Measurements from ENCODE around the gene RUFY1. TPM values are rescaled to one million over a fixed set of nuclear protein-coding genes. Genes with fewer than 3 reads are reported as not detected.
A peak's percentile ranks its signal among the peaks of the same experiment; 100 is the strongest.

Gene RUFY1
- total and polyA plus RNA-seq, 2 of the 13 experiments (the other 11 are each of a cell fraction or from before 2014, with no cell fraction given), result 19.9 to 31.9 TPM

GRCh38 chr5:179504600-179505396 lies 45.6 kb upstream of the RUFY1 start (continued):
- TF ChIP-seq ZNF142 (CRISPR knock-in tag; IDR thresholded peaks at IDR 0.05) (no peak), SALL2 (CRISPR knock-in tag; IDR thresholded peaks at IDR 0.05) (no peak), SRSF4 (IDR thresholded peaks at IDR 0.05; ENCODE audit: low read depth, low read length, poor library complexity, severe bottlenecking) (no peak), ZNF644 (CRISPR knock-in tag; IDR thresholded peaks at IDR 0.05; ENCODE audit: low read depth) (0 out of 2 replicates have a peak, but pooled peaks have one; percentile 41), ZNF225 (CRISPR knock-in tag; IDR thresholded peaks at IDR 0.05) (no peak), ZNF18 (CRISPR knock-in tag; IDR thresholded peaks at IDR 0.05; ENCODE audit: insufficient replicate concordance) (no peak), PBX3 (CRISPR knock-in tag; IDR thresholded peaks at IDR 0.05; ENCODE audit: borderline replicate concordance) (no peak), EP300 (IDR thresholded peaks at IDR 0.05; ENCODE audit: low read depth in 2 of 2, low read length in 2 of 2) (peak; percentile 22 to 66; a peak in 2 of 4 replicates), EP300 (CRISPR knock-in tag; IDR thresholded peaks at IDR 0.05; ENCODE audit: borderline replicate concordance) (no peak; the same call in 1 of the 2 replicates), SP1 (IDR thresholded peaks at IDR 0.05) (no peak), SP1 (CRISPR knock-in tag; IDR thresholded peaks at IDR 0.05) (no peak), SNAPC5 (CRISPR knock-in tag; IDR thresholded peaks at IDR 0.05; ENCODE audit: borderline replicate concordance) (no peak), CCAR2 (optimal IDR thresholded peaks at IDR 0.05; ENCODE audit: low read depth, low read length) (no peak), ZNF432 (CRISPR knock-in tag; IDR thresholded peaks at IDR 0.05; ENCODE audit: borderline replicate concordance) (no peak), NFYB (CRISPR knock-in tag; IDR thresholded peaks at IDR 0.05) (no peak), ZNF670 (CRISPR knock-in tag; IDR thresholded peaks at IDR 0.05; ENCODE audit: borderline replicate concordance) (no peak), ZNF251 (CRISPR knock-in tag; IDR thresholded peaks at IDR 0.05) (no peak), PRDM4 (CRISPR knock-in tag; IDR thresholded peaks at IDR 0.05; ENCODE audit: borderline replicate concordance) (no peak)
